HG02623 (cell line): Measurements from ENCODE around the gene EVL.

Experiments
- ATAC-seq: cut with Tn5 transposase; IDR thresholded peaks from one replicate; pipeline ENCODE4 v1.9.1; 2021; ENCODE audit warnings: moderate library complexity; ENCODE audit not compliant: unreplicated experiment

The EVL gene

GRCh38 chr14:100192250-100192671, 127.0 kb downstream of the EVL start:
- no peak for ATAC-seq

GRCh38 chr14:100192672-100193416, 127.6 kb downstream of the EVL start:
- ATAC-seq, result peak; percentile 98
